ELF-1 (cell line): ENCODE results near the gene TSPAN11.
"Not testable (repeated sequence)": the region's sequence is repeated elsewhere in the genome, so short reads cannot be mapped to it uniquely, and the experiment has no call there.

Experiments used
- DNase-seq: peaks from one replicate; pipeline ENCODE4 v3.0.0-alpha.2; 2016; ENCODE audit warnings: low read depth, low spot score

TSPAN11 gene

GRCh38 chr12:31002361-31002725 lies 75.8 kb downstream of the TSPAN11 start:
- DNase-seq = no peak

- DNase-seq = no peak
Measured at GRCh38 chr12:31002999-31003398, 76.5 kb downstream of the TSPAN11 start.

- DNase-seq = no peak
Measured at GRCh38 chr12:31003861-31004640, 77.5 kb downstream of the TSPAN11 start.

- DNase-seq = no peak
Measured at GRCh38 chr12:31004666-31005065, 78.1 kb downstream of the TSPAN11 start.

- DNase-seq = no peak
Measured at GRCh38 chr12:31005256-31005943, 78.9 kb downstream of the TSPAN11 start.

GRCh38 chr12:31005944-31006361 lies 79.4 kb downstream of the TSPAN11 start:
- no peak for DNase-seq

GRCh38 chr12:31006416-31007152 lies 80.0 kb downstream of the TSPAN11 start:
- DNase-seq = no peak

GRCh38 chr12:31007153-31007495 lies 80.6 kb downstream of the TSPAN11 start:
- DNase-seq = no peak

GRCh38 chr12:31007636-31008175 lies 81.2 kb downstream of the TSPAN11 start:
- no peak for DNase-seq

- DNase-seq = peak; percentile 64
Measured at GRCh38 chr12:31008241-31008761, 81.8 kb downstream of the TSPAN11 start.

GRCh38 chr12:31008961-31009840 lies 82.7 kb downstream of the TSPAN11 start:
- DNase-seq = no peak

- no peak for DNase-seq
Measured at GRCh38 chr12:31009976-31010375, 83.4 kb downstream of the TSPAN11 start.

GRCh38 chr12:31011336-31011735 lies 84.8 kb downstream of the TSPAN11 start:
- DNase-seq = no peak

- DNase-seq = peak; percentile 38
Measured at GRCh38 chr12:31011746-31012566, 85.4 kb downstream of the TSPAN11 start.

- not testable (repeated sequence) for DNase-seq
Measured at GRCh38 chr12:31012567-31012891, 86.0 kb downstream of the TSPAN11 start.

- DNase-seq = no peak
Measured at GRCh38 chr12:31015215-31015614, 88.7 kb downstream of the TSPAN11 start.

- no peak for DNase-seq
Measured at GRCh38 chr12:31016057-31016456, 89.5 kb downstream of the TSPAN11 start.

- no peak for DNase-seq
Measured at GRCh38 chr12:31017535-31017934, 91.0 kb downstream of the TSPAN11 start.

GRCh38 chr12:31018106-31018789 lies 91.7 kb downstream of the TSPAN11 start:
- DNase-seq = no peak
